ENCODE data around the gene REG1A.

REG1A gene

DNA sequence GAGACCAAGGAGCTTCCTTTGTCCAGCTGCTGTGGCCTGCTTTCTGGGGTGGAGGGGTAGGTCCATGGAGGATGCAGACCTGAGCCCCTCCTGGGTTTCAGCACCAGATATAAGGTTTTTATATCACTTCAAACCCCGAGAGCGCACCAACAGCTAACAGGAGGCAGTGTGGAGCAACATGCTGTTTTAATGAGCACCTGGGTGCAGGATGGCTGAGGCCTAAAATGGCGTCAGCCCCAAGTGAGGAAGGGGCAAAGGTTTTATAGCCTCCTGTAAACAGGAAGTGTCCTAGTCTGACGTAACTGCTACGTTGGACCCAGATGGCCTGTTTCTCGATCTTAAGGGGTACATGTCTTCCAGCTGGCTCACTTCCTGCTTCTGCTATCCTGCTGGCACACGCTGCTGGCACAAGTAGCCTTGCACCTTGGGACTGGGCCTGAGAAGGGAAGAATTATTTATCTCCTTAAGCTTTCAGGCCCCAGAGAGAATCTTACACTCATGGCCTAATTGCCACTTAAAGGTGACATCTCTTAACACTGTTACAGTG is 21.1 kb upstream of the REG1A start:
- no peaks in the 10 kb centered on the region for H3K27me3 ChIP-seq (replicated peaks; ENCODE audit: control insufficient read depth, insufficient read depth, low read length, poor library complexity, severe bottlenecking)
- no peaks in the 10 kb centered on the region for H3K36me3 ChIP-seq (ENCODE audit: control insufficient read depth, insufficient read depth, low read length)
- H3K9me3 ChIP-seq (ENCODE audit: control insufficient read depth, low read length), result no peaks in the 10 kb centered on the region
- DNase-seq, result no peak
- no peaks in the 10 kb centered on the region for H3K4me1 ChIP-seq (ENCODE audit: control insufficient read depth, insufficient read depth, low read length, poor library complexity, severe bottlenecking)
- no peak overlapping the region for H3K4me3 ChIP-seq (ENCODE audit: insufficient read depth, low read depth, low read length, poor library complexity, severe bottlenecking)
- no peak overlapping the region for H3K27ac ChIP-seq (ENCODE audit: insufficient read depth, low read length, poor library complexity, severe bottlenecking)

DNA sequence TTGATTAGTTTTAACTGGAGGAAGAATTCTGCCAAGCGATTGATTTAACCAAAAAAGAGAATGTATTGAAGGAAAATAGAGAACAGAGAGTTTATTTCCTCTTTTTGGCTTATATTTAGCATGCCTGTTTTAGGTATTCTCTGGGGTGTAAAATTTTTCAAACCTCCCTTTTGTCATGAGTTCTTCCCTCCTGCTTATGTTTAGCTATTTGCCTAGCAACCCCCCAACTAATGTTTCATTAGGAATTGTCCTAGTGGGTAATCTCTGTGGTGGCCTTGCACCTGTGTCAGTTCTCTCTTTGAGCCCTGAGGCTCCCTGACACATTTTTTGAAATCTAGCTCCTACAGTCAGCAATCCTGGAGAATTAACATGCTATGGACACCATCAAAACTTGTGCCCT is 20.0 kb upstream of the REG1A start:
- Histone ChIP-seq H3K27ac (ENCODE audit: insufficient read depth, low read length, poor library complexity, severe bottlenecking) (no peak overlapping the region), H3K27me3 (replicated peaks; ENCODE audit: control insufficient read depth, insufficient read depth, low read length, poor library complexity, severe bottlenecking) (no peaks in the 10 kb centered on the region), H3K4me3 (ENCODE audit: insufficient read depth, low read depth, low read length, poor library complexity, severe bottlenecking) (no peak overlapping the region), H3K36me3 (ENCODE audit: control insufficient read depth, insufficient read depth, low read length) (no peaks in the 10 kb centered on the region), H3K9me3 (ENCODE audit: control insufficient read depth, low read length) (no peaks in the 10 kb centered on the region), H3K4me1 (ENCODE audit: control insufficient read depth, insufficient read depth, low read length, poor library complexity, severe bottlenecking) (no peaks in the 10 kb centered on the region)
- DNase-seq, result no peak

DNA sequence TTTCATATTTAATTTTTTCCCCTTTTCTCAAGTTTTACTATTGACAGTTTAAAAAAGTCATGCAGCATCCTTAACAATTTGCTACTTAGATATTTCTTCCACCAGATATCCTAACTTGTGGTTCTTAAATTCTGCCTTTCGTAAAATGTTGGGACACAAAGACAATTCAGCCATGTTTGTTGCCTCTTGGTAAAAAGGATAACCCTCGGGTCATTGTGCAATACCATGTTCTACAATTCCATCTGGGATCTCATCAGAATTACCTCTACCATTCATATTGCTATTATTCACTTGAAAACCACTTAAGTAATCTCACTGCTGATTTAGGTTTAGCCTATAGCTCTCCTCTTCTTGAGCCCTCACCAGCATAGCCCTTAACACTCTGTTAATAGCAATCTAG is 19.3 kb upstream of the REG1A start:
- Histone ChIP-seq H3K4me1 (ENCODE audit: control insufficient read depth, insufficient read depth, low read length, poor library complexity, severe bottlenecking) (no peaks in the 10 kb centered on the region), H3K9me3 (ENCODE audit: control insufficient read depth, low read length) (no peaks in the 10 kb centered on the region), H3K27me3 (replicated peaks; ENCODE audit: control insufficient read depth, insufficient read depth, low read length, poor library complexity, severe bottlenecking) (no peaks in the 10 kb centered on the region), H3K27ac (ENCODE audit: insufficient read depth, low read length, poor library complexity, severe bottlenecking) (no peak overlapping the region), H3K36me3 (ENCODE audit: control insufficient read depth, insufficient read depth, low read length) (no peaks in the 10 kb centered on the region), H3K4me3 (ENCODE audit: insufficient read depth, low read depth, low read length, poor library complexity, severe bottlenecking) (no peak overlapping the region)
- no peak for DNase-seq

DNA sequence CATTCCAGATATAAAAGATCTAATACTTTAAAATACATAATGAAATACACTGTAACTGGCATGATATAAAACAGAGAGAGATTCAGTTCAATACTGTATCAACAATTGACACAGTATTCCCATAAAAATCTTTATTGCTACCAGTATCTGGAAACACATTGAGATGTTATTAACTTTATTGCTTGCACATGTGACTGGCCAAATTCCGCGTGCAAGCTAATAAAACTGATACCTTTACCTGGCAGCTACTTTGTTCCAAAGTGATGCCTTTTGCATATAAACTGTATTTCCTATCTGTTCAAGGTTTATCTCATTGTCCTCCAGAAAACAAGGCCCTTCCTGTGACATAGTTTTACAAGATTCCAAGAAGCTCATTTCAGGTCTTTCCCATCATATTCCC is 17.1 kb upstream of the REG1A start:
- Histone ChIP-seq H3K27me3 (replicated peaks; ENCODE audit: control insufficient read depth, insufficient read depth, low read length, poor library complexity, severe bottlenecking) (no peaks in the 10 kb centered on the region), H3K27ac (ENCODE audit: insufficient read depth, low read length, poor library complexity, severe bottlenecking) (no peak overlapping the region), H3K4me3 (ENCODE audit: insufficient read depth, low read depth, low read length, poor library complexity, severe bottlenecking) (no peak overlapping the region), H3K36me3 (ENCODE audit: control insufficient read depth, insufficient read depth, low read length) (no peaks in the 10 kb centered on the region), H3K9me3 (ENCODE audit: control insufficient read depth, low read length) (no peaks in the 10 kb centered on the region), H3K4me1 (ENCODE audit: control insufficient read depth, insufficient read depth, low read length, poor library complexity, severe bottlenecking) (no peaks in the 10 kb centered on the region)
- no peak for DNase-seq

DNA sequence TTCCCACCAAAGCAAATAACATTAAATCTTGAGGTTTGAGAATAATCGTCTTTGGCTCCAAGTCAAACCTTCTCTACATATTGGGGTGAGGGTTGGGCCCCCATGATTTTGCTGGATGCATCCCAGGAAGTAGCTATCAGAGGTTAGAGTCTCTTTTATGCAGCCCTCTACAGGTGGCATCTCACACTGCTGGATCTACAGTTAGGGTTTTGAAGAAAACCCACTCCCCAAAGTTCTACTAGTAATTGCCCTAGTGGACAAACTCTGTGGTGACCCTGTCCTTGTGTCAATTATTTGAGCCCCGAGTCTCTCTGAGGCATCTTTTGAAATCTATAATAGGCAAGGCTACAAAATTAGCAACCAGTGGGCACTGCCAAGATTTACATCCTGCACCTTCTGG is 15.0 kb upstream of the REG1A start:
- no peaks in the 10 kb centered on the region for H3K36me3 ChIP-seq (ENCODE audit: control insufficient read depth, insufficient read depth, low read length)
- no peak for DNase-seq
- H3K4me3 ChIP-seq (ENCODE audit: insufficient read depth, low read depth, low read length, poor library complexity, severe bottlenecking), result no peak overlapping the region
- H3K4me1 ChIP-seq (ENCODE audit: control insufficient read depth, insufficient read depth, low read length, poor library complexity, severe bottlenecking), result no peaks in the 10 kb centered on the region
- no peaks in the 10 kb centered on the region for H3K9me3 ChIP-seq (ENCODE audit: control insufficient read depth, low read length)
- H3K27me3 ChIP-seq (replicated peaks; ENCODE audit: control insufficient read depth, insufficient read depth, low read length, poor library complexity, severe bottlenecking), result no peaks in the 10 kb centered on the region
- no peak overlapping the region for H3K27ac ChIP-seq (ENCODE audit: insufficient read depth, low read length, poor library complexity, severe bottlenecking)

DNA sequence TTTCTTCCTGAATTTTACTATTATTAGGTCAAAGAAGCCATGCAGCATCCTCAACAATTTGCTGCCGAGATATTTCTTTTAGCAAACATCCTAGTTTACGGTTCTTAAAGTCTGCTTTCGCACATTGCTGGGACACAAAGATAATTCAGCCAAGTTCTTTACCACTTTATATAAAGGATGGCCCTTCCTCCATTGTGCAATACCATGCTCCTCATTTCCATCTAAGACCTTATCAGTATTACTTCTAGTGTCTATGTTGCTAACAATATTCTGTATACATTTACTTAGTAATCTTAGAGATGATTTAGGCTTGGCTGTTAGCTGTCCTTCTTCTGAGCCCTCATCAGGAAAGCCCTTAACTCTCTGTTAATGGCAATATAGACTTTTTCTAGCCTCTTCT is 8.0 kb upstream of the REG1A start:
- Histone ChIP-seq H3K27ac (ENCODE audit: insufficient read depth, low read length, poor library complexity, severe bottlenecking) (no peak overlapping the region), H3K4me1 (ENCODE audit: control insufficient read depth, insufficient read depth, low read length, poor library complexity, severe bottlenecking) (no peaks in the 10 kb centered on the region), H3K36me3 (ENCODE audit: control insufficient read depth, insufficient read depth, low read length) (no peaks in the 10 kb centered on the region), H3K27me3 (replicated peaks; ENCODE audit: control insufficient read depth, insufficient read depth, low read length, poor library complexity, severe bottlenecking) (no peaks in the 10 kb centered on the region), H3K9me3 (ENCODE audit: control insufficient read depth, low read length) (no peaks in the 10 kb centered on the region), H3K4me3 (ENCODE audit: insufficient read depth, low read depth, low read length, poor library complexity, severe bottlenecking) (no peak overlapping the region)
- no peak for DNase-seq

DNA sequence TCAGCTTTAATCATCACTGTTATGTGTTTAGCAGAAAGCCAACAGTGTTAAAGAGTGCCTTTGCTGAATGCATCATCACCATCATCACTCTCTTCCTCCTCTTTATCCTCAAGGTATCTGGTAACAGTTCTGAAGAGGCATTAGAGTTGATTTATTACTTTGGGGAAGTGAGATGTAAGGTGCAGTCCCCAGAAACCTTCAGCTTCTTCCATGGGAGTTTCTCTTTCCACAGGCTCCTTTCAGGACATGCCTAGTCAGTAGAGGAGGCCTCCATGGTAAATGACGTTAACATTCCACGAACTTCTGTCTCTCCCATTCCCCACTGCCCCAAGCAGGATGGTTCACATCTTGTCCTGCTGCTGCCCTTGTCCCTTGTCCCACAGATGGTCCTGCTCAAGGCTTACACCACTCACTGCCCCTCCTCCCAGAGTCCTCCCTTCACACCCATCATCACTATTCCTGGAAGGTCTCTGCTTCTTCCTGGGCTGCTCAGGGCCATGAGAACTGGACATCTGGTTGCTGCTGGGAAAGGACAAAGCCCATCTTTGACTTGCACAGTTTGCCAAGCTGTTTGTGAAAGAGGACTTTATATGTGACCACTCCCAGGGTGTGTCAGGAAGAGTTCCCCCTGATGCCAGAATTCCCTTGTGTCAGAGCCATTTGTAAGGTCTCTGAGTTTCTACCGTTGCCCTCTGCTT is 5.3 kb upstream of the REG1A start:
- Histone ChIP-seq H3K27ac (ENCODE audit: insufficient read depth, low read length, poor library complexity, severe bottlenecking) (no peak overlapping the region), H3K4me1 (ENCODE audit: control insufficient read depth, insufficient read depth, low read length, poor library complexity, severe bottlenecking) (no peaks in the 10 kb centered on the region), H3K9me3 (ENCODE audit: control insufficient read depth, low read length) (no peaks in the 10 kb centered on the region), H3K27me3 (replicated peaks; ENCODE audit: control insufficient read depth, insufficient read depth, low read length, poor library complexity, severe bottlenecking) (no peaks in the 10 kb centered on the region), H3K36me3 (ENCODE audit: control insufficient read depth, insufficient read depth, low read length) (no peaks in the 10 kb centered on the region), H3K4me3 (ENCODE audit: insufficient read depth, low read depth, low read length, poor library complexity, severe bottlenecking) (no peak overlapping the region)
- DNase-seq, result no peak

DNA sequence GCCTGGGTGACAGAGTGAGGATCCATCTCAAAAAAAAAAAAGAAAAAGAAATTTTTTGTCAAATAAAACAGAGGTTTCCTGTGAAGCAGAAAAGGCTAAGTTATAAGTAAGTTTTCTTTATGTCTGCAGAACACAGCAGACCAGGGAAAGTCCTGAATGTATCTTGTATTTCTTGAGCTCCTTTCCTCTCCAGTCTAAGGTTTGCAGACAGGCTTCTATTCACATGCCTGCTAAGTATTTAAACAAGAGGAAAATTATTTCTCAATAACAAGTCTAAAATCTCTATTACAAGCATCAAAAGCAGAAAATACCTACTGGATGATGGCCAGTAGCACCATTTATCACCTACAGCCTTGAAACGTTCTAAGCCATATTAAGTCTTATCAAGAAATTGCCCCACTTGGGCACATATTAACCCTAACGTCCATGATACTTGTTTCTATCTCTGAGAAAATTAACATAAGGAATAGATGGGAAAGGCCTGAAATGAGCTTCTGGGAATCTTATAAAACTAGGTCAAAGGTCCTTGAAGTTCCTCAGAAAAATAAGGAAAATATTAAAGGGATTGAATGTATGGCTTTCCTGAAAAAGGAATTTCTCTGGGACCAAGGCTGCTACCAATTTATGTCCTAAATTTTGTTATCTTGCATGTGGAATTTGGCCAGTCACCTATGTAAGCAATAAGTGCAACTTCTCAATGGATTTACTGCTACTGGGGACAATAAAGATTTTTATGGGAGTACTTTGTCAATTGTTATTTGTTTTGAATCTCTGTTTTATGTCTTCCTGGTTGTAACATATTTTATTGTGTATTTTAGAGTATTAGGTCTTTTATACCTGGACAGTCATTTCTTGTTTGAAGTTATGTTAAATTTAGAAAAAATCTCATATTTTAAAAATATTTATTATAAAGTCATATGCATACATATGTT is 3.0 kb upstream of the REG1A start:
- H3K27me3 ChIP-seq (replicated peaks; ENCODE audit: control insufficient read depth, insufficient read depth, low read length, poor library complexity, severe bottlenecking), result no peaks in the 10 kb centered on the region
- H3K27ac ChIP-seq (ENCODE audit: insufficient read depth, low read length, poor library complexity, severe bottlenecking), result no peak overlapping the region
- H3K36me3 ChIP-seq (ENCODE audit: control insufficient read depth, insufficient read depth, low read length), result no peaks in the 10 kb centered on the region

DNA sequence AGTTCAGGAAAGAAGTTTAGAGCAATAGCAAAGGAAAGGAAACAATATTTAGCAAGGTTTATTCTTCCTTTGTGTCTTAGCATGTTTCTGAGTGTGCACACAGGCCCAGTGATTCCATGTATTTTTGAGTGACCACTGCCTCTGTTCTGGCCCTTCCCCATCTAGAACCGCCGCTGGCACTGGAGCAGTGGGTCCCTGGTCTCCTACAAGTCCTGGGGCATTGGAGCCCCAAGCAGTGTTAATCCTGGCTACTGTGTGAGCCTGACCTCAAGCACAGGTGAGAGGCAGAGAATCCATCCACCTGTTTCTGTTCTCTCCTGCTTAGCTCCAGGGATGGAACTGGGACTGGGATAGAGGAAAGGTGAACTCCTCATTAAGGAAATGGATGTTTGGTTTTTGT is 2.4 kb downstream of the REG1A start:
- no peaks in the 10 kb centered on the region for H3K9me3 ChIP-seq (ENCODE audit: control insufficient read depth, low read length)
- DNase-seq, result no peak
- no peak overlapping the region for H3K27ac ChIP-seq (ENCODE audit: insufficient read depth, low read length, poor library complexity, severe bottlenecking)
- H3K4me3 ChIP-seq (ENCODE audit: insufficient read depth, low read depth, low read length, poor library complexity, severe bottlenecking), result no peak overlapping the region
- H3K36me3 ChIP-seq (ENCODE audit: control insufficient read depth, insufficient read depth, low read length), result no peaks in the 10 kb centered on the region
- no peaks in the 10 kb centered on the region for H3K27me3 ChIP-seq (replicated peaks; ENCODE audit: control insufficient read depth, insufficient read depth, low read length, poor library complexity, severe bottlenecking)
- H3K4me1 ChIP-seq (ENCODE audit: control insufficient read depth, insufficient read depth, low read length, poor library complexity, severe bottlenecking), result no peaks in the 10 kb centered on the region

More for the DNA sequence above, 3.0 kb upstream of the REG1A start:
- H3K4me1 ChIP-seq (ENCODE audit: control insufficient read depth, insufficient read depth, low read length, poor library complexity, severe bottlenecking), result no peaks in the 10 kb centered on the region
- H3K9me3 ChIP-seq (ENCODE audit: control insufficient read depth, low read length), result no peaks in the 10 kb centered on the region
- no peak overlapping the region for H3K4me3 ChIP-seq (ENCODE audit: insufficient read depth, low read depth, low read length, poor library complexity, severe bottlenecking)
- no peak for DNase-seq
